HepG2 (cell line): ENCODE measurements around the gene OTOP3. TPM values are rescaled to one million over a fixed set of nuclear protein-coding genes. Genes with fewer than 3 reads are reported as not detected.
A peak's percentile ranks its signal among the peaks of the same experiment; 100 is the strongest.
"Not testable (repeated sequence)": the region's sequence is repeated elsewhere in the genome, so short reads cannot be mapped to it uniquely, and the experiment has no call there.

Experiments
- ATAC-seq: fragments of 200-7000 bp; cut with Tn5 transposase; 3 replicates; pipeline ENCODE4 v1.9.1; 2020; ENCODE audit warnings: mild to moderate bottlenecking, moderate library complexity
- BruUV-seq: library from RNA; stranded (reverse); fragments of 400-500 nt; replicated peaks from 2 replicates; lab custom pipeline; 2021; lab: Mats Ljungman, UMichigan
- CTCF ChIA-PET: fragments of 300-600 bp; formaldehyde crosslinking; extraction: SDS; loops from one replicate; lab custom pipeline; 2021; ENCODE audit warnings: low total read pairs, inconsistent platforms, low intra/inter-chr PET ratio; lab: Yijun Ruan, JAX
- POLR2A ChIA-PET: fragments of 350-600 bp; sonication (Branson Sonifier 250); formaldehyde crosslinking; loops from one replicate; lab custom pipeline; 2020; ENCODE audit warnings: antibody characterized with exemption, inconsistent platforms; lab: Yijun Ruan, JAX
- DNase-seq: peaks from one replicate; pipeline ENCODE4 v3.0.0-alpha.2; 2015; ENCODE audit warnings: low spot score
- FAIRE-seq: peaks from 3 replicates; lab custom pipeline; 2011; peaks lifted over from hg19 to GRCh38; lab: Jason Lieb, UNC
- H2AFZ ChIP-seq: one replicate; pipeline ENCODE4 v1.6.1; 2011; ENCODE audit warnings: low read length, inconsistent platforms
- H3K27ac ChIP-seq: fragments of 300-600 bp; 3 replicates; pipeline ENCODE4 v1.8.0; 2011; ENCODE audit warnings: mixed run types, mild to moderate bottlenecking, mixed read lengths, low read length, inconsistent platforms; ENCODE audit not compliant: insufficient read depth; ENCODE audit errors: extremely low read length
- H3K27me3 ChIP-seq, 2 experiments: fragments of 200-600 bp in 1 of 2; 2 replicates in 1 of 2; 3 replicates in 1 of 2; pipeline versions ENCODE4 v1.6.0 to v1.8.0; 2011; ENCODE audit warnings: low read length in 2 of 2, mild to moderate bottlenecking in 2 of 2, moderate library complexity in 2 of 2, inconsistent platforms in 1 of 2; ENCODE audit not compliant: insufficient read depth in 2 of 2, control insufficient read depth in 1 of 2
- H3K36me3 ChIP-seq, 2 experiments: fragments of 200-600 bp in 1 of 2; replicated peaks in 1 of 2; 2 replicates in 1 of 2; 3 replicates in 1 of 2; pipeline versions ENCODE4 v1.5.1 to v1.8.0; 2011; ENCODE audit warnings: low read length in 2 of 2, inconsistent platforms in 1 of 2; ENCODE audit not compliant: insufficient read depth in 2 of 2, control insufficient read depth in 1 of 2
- H3K4me1 ChIP-seq: 2 replicates; pipeline ENCODE4 v1.5.1; 2012; ENCODE audit warnings: low read length, inconsistent platforms; ENCODE audit not compliant: insufficient read depth
- H3K4me2 ChIP-seq: 2 replicates; pipeline ENCODE4 v1.6.0; 2011; ENCODE audit warnings: low read depth, low read length, inconsistent platforms
- H3K4me3 ChIP-seq, 3 experiments: fragments of 200-600 bp in 1 of 3; sonication (generic), shearing (Covaris generic) in 1 of 3; replicated peaks in 1 of 3; 2 replicates each; pipeline ENCODE4 v1.5.1; 2011 to 2016; ENCODE audit warnings: low read length in 3 of 3, inconsistent platforms in 2 of 3, low read depth in 2 of 3, mild to moderate bottlenecking in 2 of 3, control low read depth in 1 of 3, mixed read lengths in 1 of 3; ENCODE audit not compliant: insufficient read depth in 1 of 3
- H3K79me2 ChIP-seq: one replicate; pipeline ENCODE4 v1.6.1; 2011; ENCODE audit warnings: low read length, inconsistent platforms; ENCODE audit not compliant: insufficient read depth
- H3K9ac ChIP-seq: 2 replicates; pipeline ENCODE4 v1.6.0; 2011; ENCODE audit warnings: mild to moderate bottlenecking, low read depth, low read length, inconsistent platforms; ENCODE audit not compliant: insufficient read depth
- H3K9me3 ChIP-seq: 2 replicates; pipeline ENCODE4 v1.5.1; 2012; ENCODE audit warnings: mild to moderate bottlenecking, low read length
- H4K20me1 ChIP-seq: 2 replicates; pipeline ENCODE4 v1.6.0; 2011; ENCODE audit warnings: inconsistent platforms, mild to moderate bottlenecking, low read length, moderate library complexity; ENCODE audit not compliant: insufficient read depth
- ARID3A ChIP-seq: IDR thresholded peaks from 2 replicates; pipeline ENCODE4 v1.6.1; 2012; ENCODE audit warnings: low read depth, low read length, improper control_type of control experiment
- ATRX ChIP-seq: sonication (generic); formaldehyde crosslinking; IDR thresholded peaks from 2 replicates; pipeline ENCODE4 v1.4.0; 2020; ENCODE audit warnings: missing genetic modification reagents, borderline replicate concordance
- ETV5 ChIP-seq: IDR thresholded peaks from 2 replicates; pipeline ENCODE4 v1.6.1; 2018; ENCODE audit warnings: missing biosample characterization, missing genetic modification reagents, inconsistent platforms, borderline replicate concordance
- MAF1 ChIP-seq: sonication (generic); formaldehyde crosslinking; IDR thresholded peaks from 2 replicates; pipeline ENCODE4 v1.5.0; 2020; ENCODE audit warnings: missing genetic modification reagents, borderline replicate concordance
- SALL1 ChIP-seq: sonication (generic); formaldehyde crosslinking; IDR thresholded peaks from 2 replicates; pipeline ENCODE4 v1.8.0; 2022; ENCODE audit warnings: mild to moderate bottlenecking, missing genetic modification reagents
- SALL2 ChIP-seq: sonication (generic); formaldehyde crosslinking; IDR thresholded peaks from 2 replicates; pipeline ENCODE4 v1.8.1; 2023; ENCODE audit warnings: mild to moderate bottlenecking, missing genetic modification reagents, inconsistent platforms
- SOX5 ChIP-seq: IDR thresholded peaks from 2 replicates; pipeline ENCODE4 v1.6.1; 2016; ENCODE audit warnings: borderline replicate concordance
- ZNF709 ChIP-seq: sonication (generic); formaldehyde crosslinking; IDR thresholded peaks from 2 replicates; pipeline ENCODE4 v1.5.0; 2020; ENCODE audit warnings: mild to moderate bottlenecking, missing genetic modification reagents
- ZNF792 ChIP-seq: IDR thresholded peaks from 2 replicates; pipeline ENCODE4 v1.6.1; 2016
- WGBS: methylation state at CpG from one replicate; pipeline ENCODE4 v1.1.6; 2017; ENCODE audit warnings: low lambda C conversion rate; 5-methylcytosine and 5-hydroxymethylcytosine counted together
- in situ Hi-C: cut with HindIII; loops from 2 replicates; pipeline ENCODE4 v1.10.0; 2017; ENCODE audit warnings: low pct_unique_long_range_greater_than_20kb; ENCODE audit not compliant: extremely low pct_ligation_motif_present
- intact Hi-C: fragments of 100-400 bp; cut with micrococcal nuclease; formaldehyde crosslinking; loops from one replicate; pipeline ENCODE4 v1.10.0; 2022; ENCODE audit not compliant: unreplicated experiment
- polyA plus RNA-seq, 8 experiments: library from polyadenylated mRNA; depleted of rRNA in 3 of 8; stranded (reverse) in 7 of 8; unstranded in 1 of 8; fragments of >200 nt; fragmentation: Illumina TruSeq in 4 of 8; extraction: Trizol in 4 of 8; gene quantifications; 2 replicates each; pipeline versions ENCODE4 v1.2.1 to v1.2.3, GENCODE V29; 2011 to 2016; ENCODE audit warnings: low read depth in 4 of 8, missing spikeins in 1 of 8, mixed read lengths in 1 of 8; ENCODE audit not compliant: insufficient read depth in 1 of 8
- total RNA-seq, 5 experiments: library from RNA; depleted of rRNA; stranded (reverse); fragments of >200 nt; fragmentation: Illumina TruSeq; extraction: Trizol; gene quantifications; 2 replicates each; pipeline ENCODE4 v1.2.3, GENCODE V29; 2016; ENCODE audit warnings: low read depth in 1 of 5
- TF ChIP-seq, protein P1 (sequence below), 2 experiments: fragments of 450-650 bp in 1 of 2; sonication (generic) in 1 of 2; formaldehyde crosslinking; IDR thresholded peaks; 2 replicates each; pipeline versions ENCODE4 v1.5.0 to v1.8.0; 2020 to 2022; ENCODE audit warnings: mild to moderate bottlenecking in 1 of 2, missing genetic modification reagents in 1 of 2
- TF ChIP-seq, protein P2 (sequence below): sonication (generic); formaldehyde crosslinking; IDR thresholded peaks from 2 replicates; pipeline ENCODE4 v1.8.0; 2022; ENCODE audit warnings: missing genetic modification reagents, mild to moderate bottlenecking, moderate library complexity, borderline replicate concordance

The OTOP3 gene
- total and polyA plus RNA-seq, 2 of the 13 experiments (the other 11 are each of a cell fraction or from before 2014, with no cell fraction given): not detected

DNA sequence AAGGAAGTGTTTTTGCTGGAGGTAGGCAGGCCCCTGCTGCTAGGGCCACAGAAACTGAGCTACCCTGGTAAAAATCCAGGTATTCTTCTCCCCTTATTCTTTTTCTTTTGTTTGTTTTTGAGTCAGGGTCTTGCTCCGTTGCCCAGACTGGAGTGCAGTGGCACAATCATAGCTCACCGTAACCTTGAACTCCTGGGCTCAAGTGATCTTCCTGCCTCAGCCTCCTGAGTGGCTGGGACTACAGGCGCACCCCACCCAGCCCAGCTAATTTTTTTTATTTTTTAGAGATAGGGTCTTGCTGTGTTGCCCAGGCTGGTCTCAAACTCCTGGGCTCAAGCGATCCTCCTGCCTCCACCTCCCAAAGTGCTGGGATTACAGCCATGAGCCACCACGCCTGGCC is 33.8 kb downstream of the OTOP3 start:
- H3K4me2 ChIP-seq, H2AFZ ChIP-seq, H3K36me3 ChIP-seq, POLR2A ChIA-PET, DNase-seq, H3K9me3 ChIP-seq, BruUV-seq, H4K20me1 ChIP-seq, H3K79me2 ChIP-seq, intact Hi-C loops, H3K4me3 ChIP-seq, CTCF ChIA-PET, H3K27ac ChIP-seq, FAIRE-seq, ATAC-seq, H3K9ac ChIP-seq: not testable (repeated sequence)
- WGBS: 67% methylated on average over 5 of the region's 5 CpGs
- peaks cover 42% of the 10 kb centered on the region for H3K4me1 ChIP-seq
- in situ Hi-C loops: loop anchor here (10.0 kb wide), 1 partner anchor 445 kb away; no protein-coding TSS in a partner anchor
- H3K27me3 ChIP-seq: peaks cover 3 to 32% of the 10 kb centered on the region in 2 experiments; a peak in 4 of 5 replicates
- 0 out of 2 replicates have a peak, but pooled peaks have one; percentile 3 for TF ChIP-seq MAF1

GRCh38 chr17:74970395-74970794 is 34.7 kb downstream of the OTOP3 start:
- ATAC-seq (no peak), DNase-seq (no peak), FAIRE-seq (peak; percentile 23)
- Histone ChIP-seq H2AFZ (no peak overlapping the region), H3K27ac (no peak overlapping the region), H3K9me3 (no peaks in the 10 kb centered on the region), H3K4me1 (peaks cover 47% of the 10 kb centered on the region), H3K4me2 (peak overlapping the region; percentile 87; the same call in 1 of the 2 replicates), H3K27me3 (peaks cover 5 to 40% of the 10 kb centered on the region in 2 experiments; a peak in 4 of 5 replicates), H3K9ac (no peak overlapping the region), H3K36me3 (no peaks in the 10 kb centered on the region), H4K20me1 (no peaks in the 10 kb centered on the region), H3K4me3 (peak overlapping the region in 1 of 3 experiments; percentile 83; a peak in 1 of 6 replicates), H3K79me2 (no peaks in the 10 kb centered on the region)
- in situ Hi-C loops (no loop called here), intact Hi-C loops (no loop called here)
- WGBS: 48% methylated on average over 3 of the region's 3 CpGs
- ChIA-PET CTCF (no interaction called here), POLR2A (interaction anchor here (1.0 to 4.7 kb wide), 5 partner anchors 9 to 55 kb away, joined by 7 to 65 read pairs (median 19); partner anchors contain the start of genes CDR2L and MRPL58)
- no TSS peak for BruUV-seq
- TF ChIP-seq SALL1 (CRISPR knock-in tag) (no peak), ETV5 (CRISPR knock-in tag) (no peak), ARID3A (no peak), ZNF792 (CRISPR knock-in tag) (no peak), SOX5 (CRISPR knock-in tag) (no peak), ZNF709 (CRISPR knock-in tag) (no peak), ATRX (no peak), SALL2 (CRISPR knock-in tag) (no peak)
- TF ChIP-seq, protein P1, sequence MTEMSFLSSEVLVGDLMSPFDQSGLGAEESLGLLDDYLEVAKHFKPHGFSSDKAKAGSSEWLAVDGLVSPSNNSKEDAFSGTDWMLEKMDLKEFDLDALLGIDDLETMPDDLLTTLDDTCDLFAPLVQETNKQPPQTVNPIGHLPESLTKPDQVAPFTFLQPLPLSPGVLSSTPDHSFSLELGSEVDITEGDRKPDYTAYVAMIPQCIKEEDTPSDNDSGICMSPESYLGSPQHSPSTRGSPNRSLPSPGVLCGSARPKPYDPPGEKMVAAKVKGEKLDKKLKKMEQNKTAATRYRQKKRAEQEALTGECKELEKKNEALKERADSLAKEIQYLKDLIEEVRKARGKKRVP (CRISPR knock-in tag; IDR thresholded peaks at IDR 0.05): no peak
- TF ChIP-seq, protein P2, sequence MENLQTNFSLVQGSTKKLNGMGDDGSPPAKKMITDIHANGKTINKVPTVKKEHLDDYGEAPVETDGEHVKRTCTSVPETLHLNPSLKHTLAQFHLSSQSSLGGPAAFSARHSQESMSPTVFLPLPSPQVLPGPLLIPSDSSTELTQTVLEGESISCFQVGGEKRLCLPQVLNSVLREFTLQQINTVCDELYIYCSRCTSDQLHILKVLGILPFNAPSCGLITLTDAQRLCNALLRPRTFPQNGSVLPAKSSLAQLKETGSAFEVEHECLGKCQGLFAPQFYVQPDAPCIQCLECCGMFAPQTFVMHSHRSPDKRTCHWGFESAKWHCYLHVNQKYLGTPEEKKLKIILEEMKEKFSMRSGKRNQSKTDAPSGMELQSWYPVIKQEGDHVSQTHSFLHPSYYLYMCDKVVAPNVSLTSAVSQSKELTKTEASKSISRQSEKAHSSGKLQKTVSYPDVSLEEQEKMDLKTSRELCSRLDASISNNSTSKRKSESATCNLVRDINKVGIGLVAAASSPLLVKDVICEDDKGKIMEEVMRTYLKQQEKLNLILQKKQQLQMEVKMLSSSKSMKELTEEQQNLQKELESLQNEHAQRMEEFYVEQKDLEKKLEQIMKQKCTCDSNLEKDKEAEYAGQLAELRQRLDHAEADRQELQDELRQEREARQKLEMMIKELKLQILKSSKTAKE (CRISPR knock-in tag): no peak
